Skeletal muscle cell (primary cell): ENCODE measurements around the gene ELOF1.
A peak's percentile ranks its signal among the peaks of the same experiment; 100 is the strongest.

ENCODE experiments used
- DNase-seq: peaks from one replicate; pipeline ENCODE4 v3.0.0-alpha.2; 2010; ENCODE audit warnings: low read depth
- H3K4me3 ChIP-seq: 2 replicates; pipeline ENCODE4 v1.5.1; 2011; ENCODE audit warnings: low read depth, mild to moderate bottlenecking, control low read depth, low read length, moderate library complexity

ELOF1 gene

DNA sequence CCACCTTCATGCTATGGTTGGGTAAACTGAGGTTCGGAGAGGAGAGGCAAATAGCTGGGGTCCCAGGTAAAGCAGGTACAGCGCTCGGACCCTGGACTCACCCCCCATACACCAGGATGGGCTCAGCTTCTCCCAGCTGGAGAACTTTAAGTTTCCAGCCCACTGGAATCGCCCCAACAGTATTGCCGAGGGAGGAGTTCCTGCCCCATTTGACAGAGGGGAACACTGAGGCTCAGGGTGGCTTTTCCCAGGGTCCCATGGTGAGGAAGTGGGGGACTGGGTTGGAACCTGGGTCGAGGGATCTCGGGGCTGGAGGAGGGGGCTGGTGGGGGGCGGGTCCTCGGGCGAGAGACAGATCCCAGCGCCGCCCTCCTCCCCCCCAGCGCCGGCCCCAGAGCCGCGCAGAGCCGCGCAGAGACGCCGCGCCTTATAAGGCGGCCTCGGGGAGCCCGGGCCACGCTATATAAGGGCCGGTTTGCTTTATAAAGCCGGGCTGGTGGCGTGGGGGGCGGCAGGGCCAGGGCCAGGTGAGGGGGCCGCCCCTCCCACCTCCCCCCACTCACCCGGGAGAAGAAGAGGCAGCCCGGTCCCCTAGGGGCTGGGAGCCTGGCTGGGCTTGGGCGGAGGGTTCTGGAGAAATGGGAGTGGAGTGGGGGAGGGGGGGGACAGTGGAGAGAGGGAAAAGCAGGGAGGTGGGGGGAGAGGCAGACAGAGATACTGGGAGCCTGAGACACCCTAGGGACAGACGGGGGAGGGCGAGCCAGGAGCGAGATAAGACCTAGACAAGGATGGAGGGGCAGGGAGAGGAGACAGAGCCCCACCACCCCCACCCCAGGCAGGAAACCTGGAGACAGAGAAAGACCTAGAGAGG is 19.3 kb downstream of the ELOF1 start:
- peak overlapping the region; percentile 30 for H3K4me3 ChIP-seq
- no peak for DNase-seq

DNA sequence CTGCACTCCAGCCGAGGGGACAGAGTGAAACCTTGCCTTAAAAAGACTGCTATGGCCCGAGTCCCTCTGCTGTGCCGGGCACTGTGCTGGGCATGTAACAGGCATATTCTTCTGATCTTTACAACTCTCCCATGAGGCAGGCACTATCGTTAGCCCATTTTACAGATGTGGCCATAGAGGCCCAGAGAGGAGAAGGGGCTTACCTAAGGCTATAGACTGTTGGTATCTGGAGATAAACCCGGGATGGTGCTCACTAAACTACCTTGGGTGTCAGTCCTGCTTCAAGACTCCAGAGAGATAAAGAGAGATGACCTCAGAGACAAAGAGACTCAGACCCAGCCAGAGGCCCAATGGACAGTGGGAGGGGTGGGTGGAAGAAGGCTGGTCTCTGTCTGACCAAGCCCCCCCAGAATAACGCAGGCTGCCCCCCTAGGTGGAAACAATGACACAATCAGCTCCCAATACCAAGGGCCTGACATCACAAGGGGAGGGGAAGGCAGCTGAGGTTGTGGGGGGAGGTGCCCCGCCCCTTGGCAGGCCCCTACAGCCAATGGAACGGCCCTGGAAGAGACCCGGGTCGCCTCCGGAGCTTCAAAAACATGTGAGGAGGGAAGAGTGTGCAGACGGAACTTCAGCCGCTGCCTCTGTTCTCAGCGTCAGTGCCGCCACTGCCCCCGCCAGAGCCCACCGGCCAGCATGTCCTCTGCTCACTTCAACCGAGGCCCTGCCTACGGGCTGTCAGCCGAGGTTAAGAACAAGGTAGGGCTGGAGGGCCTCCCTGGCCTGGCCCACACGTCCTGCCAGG is 20.6 kb downstream of the ELOF1 start, which contains the start of gene CNN1:
TSS of gene CNN1 (plus strand) at position 620 of the 805 bp plus-strand sequence. CDS start at position 697, 77 bp downstream.
- H3K4me3 ChIP-seq, result peak within 1 kb of the TSS; percentile 20
- peak; percentile 38 for DNase-seq

DNA sequence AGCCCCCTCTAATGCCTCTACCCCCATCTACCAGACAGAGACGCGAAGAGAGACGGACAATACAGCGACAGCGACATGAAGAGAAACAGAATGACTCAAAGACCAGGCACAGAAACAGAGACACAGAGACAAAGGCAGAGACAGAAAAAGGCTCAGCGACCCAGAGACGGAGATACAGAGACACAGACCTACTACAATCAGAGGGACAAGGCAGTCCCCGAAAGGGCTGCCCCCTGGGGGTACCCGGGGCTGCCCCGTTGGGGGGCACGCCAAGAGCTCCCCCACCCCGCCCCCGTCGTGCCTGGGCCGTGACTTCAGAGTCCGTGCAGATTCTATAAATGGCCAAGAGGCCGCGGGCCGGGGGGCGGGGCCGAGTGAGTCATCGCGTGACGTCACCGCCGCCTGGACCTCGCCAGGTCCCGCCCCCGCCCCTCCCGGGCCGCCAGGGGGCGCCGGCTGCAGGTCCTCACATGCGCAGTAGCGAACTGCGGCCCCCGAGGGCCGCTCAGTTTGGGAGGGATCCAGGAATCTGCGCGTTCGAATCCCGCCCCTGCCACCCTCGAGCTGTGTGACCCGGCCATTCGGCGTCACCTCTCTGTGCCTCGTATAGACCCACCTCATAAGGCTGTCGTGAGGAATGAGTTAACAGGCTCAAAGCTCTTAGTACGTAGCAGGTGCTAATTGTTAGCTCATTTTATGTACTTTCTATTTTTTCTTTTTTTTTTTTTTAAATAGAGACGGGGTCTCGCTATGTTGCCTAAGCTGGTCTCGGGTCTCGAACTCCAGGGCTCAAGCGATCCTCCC is 23.0 kb downstream of the ELOF1 start:
- peak overlapping the region; percentile 29 for H3K4me3 ChIP-seq
- DNase-seq, result peak; percentile 43

DNA sequence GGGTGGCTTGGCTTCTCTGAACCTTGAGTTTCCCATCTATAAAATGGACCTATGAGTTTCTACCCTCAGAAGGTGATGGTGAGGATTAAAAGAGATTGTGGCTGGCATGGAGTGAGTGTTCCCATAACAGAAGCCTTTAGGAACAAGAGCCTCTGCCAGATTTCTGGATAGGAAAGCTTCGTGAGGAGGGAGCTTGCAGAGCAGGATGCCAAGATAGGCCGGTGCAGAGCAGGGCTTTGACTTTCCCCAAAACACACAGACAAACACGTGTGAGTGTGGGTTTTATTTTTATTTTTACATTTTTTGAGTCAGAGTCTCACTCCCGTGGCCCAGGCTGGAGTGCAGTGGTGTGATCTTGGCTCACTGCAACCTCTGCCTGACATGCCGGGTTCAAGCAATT is 24.1 kb downstream of the ELOF1 start:
- no peak for DNase-seq
- H3K4me3 ChIP-seq, result no peak overlapping the region

DNA sequence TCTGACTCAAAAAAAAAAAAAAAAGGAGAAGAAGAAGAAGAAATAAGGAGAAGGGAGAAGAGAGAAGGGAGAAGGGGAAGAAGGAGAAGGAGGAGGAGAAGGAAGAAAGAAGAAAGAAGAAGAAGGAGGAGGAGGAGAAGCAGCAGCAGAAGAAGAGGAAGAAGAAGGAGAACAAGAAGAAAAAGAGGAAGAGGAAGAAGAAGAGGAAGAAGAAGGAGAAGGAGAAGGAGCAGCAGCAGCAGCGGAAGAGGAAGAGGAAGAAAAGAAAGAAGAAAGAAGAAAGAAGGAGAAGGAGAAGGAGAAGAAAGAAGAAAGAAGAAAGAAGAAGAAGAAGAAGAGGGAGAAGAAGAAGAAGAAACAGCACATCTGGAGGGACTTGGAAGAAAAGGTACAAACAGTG is 24.5 kb downstream of the ELOF1 start:
- no peak overlapping the region for H3K4me3 ChIP-seq
- no peak for DNase-seq

DNA sequence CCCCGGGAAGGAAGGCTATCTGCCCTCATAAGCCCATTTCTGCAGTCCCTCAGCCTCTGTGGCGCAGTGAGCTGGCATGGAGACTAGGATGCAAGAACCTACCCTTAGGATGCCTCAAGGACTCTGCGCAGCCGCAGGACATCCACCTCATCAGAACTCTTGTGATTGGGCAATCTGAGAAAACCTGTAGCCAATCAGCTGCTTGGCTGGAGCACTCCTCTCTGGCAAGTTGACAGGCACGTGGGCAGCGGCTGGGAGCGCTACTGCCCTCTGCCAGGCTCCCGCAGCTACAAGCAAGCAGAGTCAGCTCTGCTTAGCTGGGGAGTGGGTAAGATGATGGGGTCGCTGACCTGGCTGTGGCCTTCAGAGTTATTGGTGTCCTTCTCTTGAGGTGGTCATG is 28.6 kb downstream of the ELOF1 start:
- DNase-seq, result peak; percentile 45
- H3K4me3 ChIP-seq, result no peak overlapping the region

DNA sequence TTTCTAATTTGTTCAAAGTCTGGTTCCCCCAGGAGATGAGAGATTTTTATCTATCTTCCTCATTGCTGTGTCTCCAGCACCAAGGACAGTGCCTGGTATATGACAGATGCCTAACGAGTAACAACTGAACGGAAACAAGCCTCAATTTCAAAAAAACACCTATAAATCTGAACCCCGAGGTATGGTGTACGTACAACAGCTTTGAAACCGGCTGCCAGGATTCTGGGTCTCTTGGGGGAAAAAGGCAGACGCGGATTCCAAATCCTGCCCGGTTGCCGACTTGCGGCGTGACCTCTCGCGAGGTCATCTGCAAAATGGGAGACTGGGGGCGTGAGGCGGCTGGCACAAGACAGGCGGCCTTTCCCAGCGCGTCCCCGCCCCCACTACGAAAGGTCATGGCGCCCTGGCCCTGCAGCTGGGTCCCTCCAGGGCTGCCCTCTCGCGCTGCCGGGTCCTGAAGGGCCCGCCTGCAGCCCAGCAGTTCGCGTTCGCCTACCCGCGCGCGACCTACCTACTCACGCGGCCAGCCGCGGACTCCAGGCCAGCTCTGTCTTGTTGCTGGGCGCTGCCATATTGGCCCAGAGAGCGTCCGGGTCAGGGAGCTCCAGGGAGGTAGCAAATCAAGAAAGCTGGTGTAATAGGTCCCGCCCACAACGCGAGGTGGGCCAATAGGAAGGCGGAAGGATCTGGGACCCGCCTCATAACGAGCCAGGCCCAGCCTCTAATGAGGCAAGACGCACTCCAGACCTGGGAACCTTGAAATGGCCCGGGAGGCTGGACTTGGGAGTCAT is 30.3 kb downstream of the ELOF1 start, which contains the start of gene ECSIT:
TSS of gene ECSIT (minus strand) at position 584 of the 791 bp plus-strand sequence. CDS start 9,964 bp downstream, outside the sequence.
- H3K4me3 ChIP-seq, result peak within 1 kb of the TSS; percentile 85
- DNase-seq, result peak; percentile 92

DNA sequence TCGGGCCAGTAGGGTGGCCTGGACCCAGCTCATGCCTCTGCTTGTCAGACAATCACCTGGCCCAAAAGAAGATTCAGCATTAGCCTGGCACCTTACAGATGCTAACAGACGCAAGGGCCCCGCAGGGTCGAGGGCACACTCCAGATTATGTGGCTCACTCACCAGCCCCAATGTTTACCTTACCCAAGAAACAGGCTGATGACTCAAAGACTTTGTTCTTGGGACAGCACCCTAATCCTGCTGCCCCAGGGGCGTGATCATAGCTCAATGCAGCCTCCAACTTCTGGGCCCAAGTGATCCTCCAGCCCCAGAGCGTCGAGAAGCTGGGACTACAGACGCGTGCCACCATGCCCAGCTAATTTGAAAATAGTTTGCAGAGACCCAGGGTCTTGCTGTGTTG is 39.9 kb downstream of the ELOF1 start:
- DNase-seq, result no peak
- H3K4me3 ChIP-seq, result no peak overlapping the region

DNA sequence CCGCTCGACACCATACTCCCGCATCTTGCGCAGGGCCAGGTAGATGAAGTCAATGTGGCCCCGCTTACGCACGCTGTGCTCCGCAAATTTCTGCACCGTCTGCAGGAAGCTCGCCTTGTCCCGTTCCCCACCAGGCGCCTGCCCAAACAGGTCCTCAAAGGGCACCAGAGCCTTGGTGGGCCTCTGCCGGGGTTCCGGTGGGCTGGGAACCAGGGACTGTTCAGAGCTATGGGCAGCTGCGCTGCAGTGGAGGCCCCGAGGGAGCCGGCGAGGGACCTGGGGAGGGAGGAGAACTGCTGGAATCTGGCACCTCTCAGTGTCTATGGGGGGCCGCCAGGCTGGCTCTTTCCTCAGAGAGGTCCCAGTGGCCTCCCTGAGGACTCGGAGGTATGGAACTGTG is 45.1 kb downstream of the ELOF1 start:
- no peak for DNase-seq
- H3K4me3 ChIP-seq, result no peak overlapping the region

DNA sequence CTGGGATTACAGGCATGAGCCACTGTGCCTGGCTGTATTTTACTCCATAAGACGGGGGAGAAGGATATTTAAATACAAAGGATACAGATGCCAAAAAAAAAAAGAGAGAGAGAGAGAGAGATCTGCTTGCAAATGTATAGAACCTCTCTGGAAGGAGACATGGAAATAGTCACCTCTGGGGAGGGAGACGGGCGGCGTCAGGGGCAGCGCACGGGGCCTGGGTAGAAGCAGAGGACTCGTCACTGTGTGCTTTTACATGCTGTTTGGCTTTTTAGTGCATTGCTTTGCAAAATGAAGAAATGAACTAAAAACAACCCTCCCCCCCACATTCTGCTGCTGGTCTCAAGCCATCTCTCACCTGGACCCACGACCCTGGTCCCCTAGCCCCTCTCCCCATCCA is 48.6 kb downstream of the ELOF1 start:
- no peak for DNase-seq
- no peak overlapping the region for H3K4me3 ChIP-seq

DNA sequence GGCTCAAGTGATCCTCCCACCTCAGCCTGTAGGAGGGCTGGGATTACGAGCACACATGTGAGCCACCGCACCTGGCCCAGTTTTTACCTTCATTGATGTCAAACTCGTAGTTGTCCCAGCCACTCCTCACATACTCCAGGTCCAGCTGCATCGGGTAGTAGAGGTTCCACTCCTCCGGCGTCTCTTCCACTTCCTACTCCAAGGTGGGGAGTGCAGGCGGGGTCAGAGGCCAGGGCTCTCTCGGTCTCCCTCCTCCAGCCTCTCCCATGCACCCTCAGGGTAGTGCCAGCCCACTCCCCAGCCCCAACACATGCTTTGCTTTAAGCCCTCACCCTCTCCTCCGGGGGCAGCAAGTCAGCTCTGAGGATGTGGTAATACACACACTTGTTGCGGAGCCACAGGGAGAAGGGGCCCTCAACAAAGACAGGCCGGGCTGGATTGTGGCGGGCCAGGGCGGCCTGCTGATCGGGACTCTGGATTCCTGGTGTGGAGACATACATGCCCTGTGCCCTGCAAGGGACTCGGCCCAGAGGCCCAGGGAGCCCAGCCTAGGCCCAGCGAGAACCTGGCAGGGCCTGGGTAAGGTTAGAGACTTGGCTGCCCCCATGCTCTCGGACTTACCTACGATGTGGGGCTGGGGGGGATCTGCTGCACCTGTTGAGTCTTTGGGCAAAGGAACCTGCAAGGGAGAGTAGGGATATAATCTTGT is 51.5 kb downstream of the ELOF1 start:
- no peak for DNase-seq
- no peak overlapping the region for H3K4me3 ChIP-seq

DNA sequence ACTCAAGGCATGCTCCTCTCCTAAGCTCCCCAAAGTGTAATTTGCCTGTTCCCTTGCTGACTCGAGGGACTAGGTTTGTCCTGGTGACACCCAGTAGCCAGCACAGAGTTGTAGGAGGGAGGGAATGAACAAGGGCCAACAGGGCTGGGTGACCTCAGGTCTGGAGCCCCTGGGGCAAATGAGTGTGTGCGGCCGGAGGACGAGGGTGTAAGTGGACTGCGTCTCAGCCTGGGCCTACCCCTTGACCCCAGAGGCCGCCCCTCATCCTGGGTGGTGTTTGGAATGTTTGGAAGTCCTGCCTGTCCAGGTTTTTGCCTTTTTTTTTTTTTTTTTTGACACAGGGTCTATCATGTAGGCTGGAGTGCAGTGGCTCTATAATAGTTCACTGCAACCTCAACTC is 52.1 kb downstream of the ELOF1 start:
- DNase-seq, result no peak
- no peak overlapping the region for H3K4me3 ChIP-seq

DNA sequence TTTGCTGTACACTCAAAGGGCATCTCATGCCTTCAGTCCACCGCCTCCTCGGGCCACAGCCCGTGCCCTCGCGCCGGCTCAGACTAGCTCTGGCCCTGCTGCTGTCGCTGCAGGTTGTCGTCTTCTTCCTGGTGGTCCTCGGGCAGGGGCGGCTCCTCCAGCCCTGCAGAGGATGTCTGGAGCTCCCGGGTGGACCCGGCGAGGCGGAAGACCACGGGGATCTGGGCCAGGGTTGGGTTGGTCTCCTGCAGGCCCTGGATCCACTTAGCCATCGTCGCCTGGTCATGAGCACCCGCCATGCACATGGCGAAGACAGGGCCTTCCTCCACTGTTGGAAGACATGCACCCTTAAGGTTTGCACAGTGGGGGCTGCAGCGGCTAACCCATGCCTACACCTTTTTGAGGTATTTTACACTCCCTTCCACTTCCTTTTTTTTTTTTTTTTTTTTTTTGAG is 52.9 kb downstream of the ELOF1 start:
- no peak for DNase-seq
- H3K4me3 ChIP-seq, result peak overlapping the region; percentile 73

DNA sequence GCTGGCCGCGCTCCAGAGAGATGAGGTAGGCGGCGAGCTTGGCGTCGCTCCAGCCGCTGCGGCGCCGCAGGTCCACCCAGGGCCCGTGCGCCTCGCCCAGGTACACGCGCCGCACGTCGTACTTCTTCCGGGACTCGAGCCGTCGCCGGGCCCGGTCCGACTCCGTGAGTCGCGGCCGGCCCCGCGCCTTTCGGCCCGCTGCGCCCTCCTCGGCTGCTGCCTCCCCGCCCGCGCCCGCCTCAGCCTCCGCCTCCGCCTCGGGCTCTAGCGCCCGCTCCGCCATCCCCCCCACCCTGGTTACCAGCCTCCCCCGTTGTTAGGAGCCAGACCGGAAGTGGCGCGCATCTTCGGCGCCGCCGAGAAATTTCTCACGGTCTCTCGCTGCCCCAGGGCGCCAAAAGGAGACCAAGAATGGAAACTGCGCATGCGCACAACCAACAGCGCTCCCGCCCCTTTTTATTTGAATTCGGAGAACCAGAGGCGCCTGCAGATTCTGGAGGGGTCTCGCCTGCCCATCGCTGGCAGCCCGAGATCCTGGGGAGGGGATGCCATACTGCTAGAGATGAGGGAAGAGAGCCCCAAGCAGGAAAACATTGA is 53.4 kb downstream of the ELOF1 start, which contains the start of gene ZNF653:
TSS of gene ZNF653 (minus strand) at position 336 of the 597 bp plus-strand sequence. CDS start at position 283, 53 bp downstream.
- peak within 1 kb of the TSS; percentile 73 for H3K4me3 ChIP-seq
- DNase-seq, result peak; percentile 68

DNA sequence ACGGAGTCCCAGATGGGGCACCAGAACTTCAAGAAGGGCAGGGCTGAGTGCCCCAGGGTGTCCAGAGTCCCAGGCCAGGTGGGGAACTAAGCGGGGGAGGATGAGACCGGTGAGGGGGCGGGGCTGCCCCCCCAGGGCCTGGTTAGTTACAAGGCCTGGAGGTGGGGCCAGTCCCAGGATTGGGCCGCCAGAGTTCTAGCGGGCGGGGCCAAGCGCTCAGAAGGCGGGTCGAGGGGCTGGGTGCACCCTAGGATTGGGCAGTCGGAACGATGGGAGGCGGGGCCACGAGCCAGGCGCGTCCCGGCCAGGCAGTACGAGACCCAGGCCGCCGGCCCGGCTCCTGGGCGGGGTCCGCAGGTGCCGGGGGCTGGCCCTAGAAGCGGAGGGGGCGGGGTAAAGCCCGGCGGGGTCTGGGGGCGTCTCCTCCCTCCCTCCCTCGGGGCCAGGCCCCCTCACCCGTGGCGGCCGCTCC is 54.0 kb downstream of the ELOF1 start:
- H3K4me3 ChIP-seq, result peak overlapping the region; percentile 73
- DNase-seq, result peak; percentile 79

DNA sequence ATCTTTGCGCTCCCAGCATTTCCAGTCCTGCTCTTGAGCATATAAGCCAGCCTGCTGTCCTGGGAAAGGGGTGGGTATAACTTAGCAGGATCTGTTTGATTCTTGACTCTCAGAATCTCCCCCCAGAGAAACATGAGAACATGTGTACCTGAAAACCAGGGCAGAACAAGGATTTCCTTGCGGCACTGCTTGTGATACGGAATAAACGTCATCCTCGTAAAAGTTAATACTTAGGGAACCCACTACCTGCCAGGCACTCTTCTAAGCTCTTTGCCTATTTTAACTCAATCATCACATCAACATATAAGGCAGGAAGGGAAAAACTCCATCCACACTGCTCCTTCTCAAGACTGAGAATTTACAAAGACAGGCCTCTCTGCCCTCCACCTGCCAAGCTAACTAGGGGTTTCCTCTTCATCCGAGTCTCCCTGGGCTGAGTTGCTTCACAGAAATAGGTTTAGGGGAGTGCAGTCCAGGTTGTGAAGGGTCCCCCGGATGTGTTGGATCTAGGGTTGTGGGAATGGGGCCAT is 54.5 kb downstream of the ELOF1 start:
- H3K4me3 ChIP-seq, result peak overlapping the region; percentile 73
- DNase-seq, result no peak
